Vagina (tissue), 2 donors: ENCODE measurements around the gene CCDC85B. TPM values are rescaled to one million over a fixed set of nuclear protein-coding genes. Genes with fewer than 3 reads are reported as not detected.

ENCODE experiments used
- DNase-seq, 2 donors: peaks; one replicate each; pipeline ENCODE4 v3.0.0-alpha.2; 2017; ENCODE audit errors: extremely low spot score in 2 of 2
- H3K27ac ChIP-seq: fragments of 200-600 bp; sonication (generic); one replicate; pipeline ENCODE4 v1.5.1; 2019
- H3K27me3 ChIP-seq: fragments of 200-600 bp; sonication (generic); one replicate; pipeline ENCODE4 v1.5.1; 2019
- H3K36me3 ChIP-seq, 2 donors: fragments of 200-600 bp; sonication (generic); one replicate each; pipeline ENCODE4 v1.5.1; 2017 to 2019
- H3K4me1 ChIP-seq: fragments of 200-600 bp; sonication (generic); one replicate; pipeline ENCODE4 v1.5.1; 2019
- H3K4me3 ChIP-seq, 2 donors: fragments of 200-600 bp; sonication (generic); 1 replicate in 1 of 2; 2 replicates in 1 of 2; pipeline ENCODE4 v1.5.1; 2016 to 2019
- H3K9me3 ChIP-seq: fragments of 200-600 bp; sonication (generic); one replicate; pipeline ENCODE4 v1.5.1; 2019
- CTCF ChIP-seq, 3 experiments: fragments of 450-650 bp in 2 of 3; fragments of 200-600 bp in 1 of 3; sonication (generic) in 1 of 3; IDR thresholded peaks; one replicate each; pipeline ENCODE4 v1.5.1; 2017 to 2019; ENCODE audit warnings: antibody characterized with exemption in 3 of 3, mild to moderate bottlenecking in 2 of 3, moderate library complexity in 2 of 3
- POLR2A ChIP-seq, 2 donors: fragments of 450-650 bp; IDR thresholded peaks; one replicate each; pipeline ENCODE4 v1.6.1; 2017; ENCODE audit warnings: antibody characterized with exemption in 2 of 2, mild to moderate bottlenecking in 2 of 2, moderate library complexity in 2 of 2
- POLR2AphosphoS5 ChIP-seq, 2 donors: sonication (generic); formaldehyde crosslinking; IDR thresholded peaks; one replicate each; pipeline ENCODE4 v1.9.0; 2017; ENCODE audit warnings: antibody characterized with exemption in 2 of 2, mild to moderate bottlenecking in 2 of 2, low read depth in 1 of 2; ENCODE audit not compliant: insufficient read depth in 1 of 2
- intact Hi-C: fragments of 100-400 bp; cut with DNase I; formaldehyde crosslinking; loops from one replicate; pipeline ENCODE4 v1.15.1; 2023
- total RNA-seq: library from RNA; depleted of rRNA; stranded (reverse); fragments of >200 nt; gene quantifications from one replicate; pipeline ENCODE4 v1.2.3, GENCODE V29; 2016

CCDC85B gene
- total RNA-seq, 1 donor from 2014 or later: 76.4 TPM

- no peaks in the 10 kb centered on the region for H3K9me3 ChIP-seq
- intact Hi-C loops: loop anchor here (5.0 kb wide), 1 partner anchor 33 kb away; no protein-coding TSS in a partner anchor
- H3K27ac ChIP-seq: peak overlapping the region; percentile 93
- no peaks in the 10 kb centered on the region for H3K27me3 ChIP-seq
- TF ChIP-seq CTCF (IDR thresholded peaks at IDR 0.05) (no peak), POLR2AphosphoS5 (IDR thresholded peaks at IDR 0.05; ENCODE audit: insufficient read depth in 1 of 2, low read depth in 1 of 2) (no peak), POLR2A (IDR thresholded peaks at IDR 0.05) (no peak)
- H3K4me1 ChIP-seq: peaks cover 73% of the 10 kb centered on the region
- peak overlapping the region; percentile 13 to 26 for H3K4me3 ChIP-seq
- DNase-seq: no peak
- no peaks in the 10 kb centered on the region for H3K36me3 ChIP-seq
These were observed 24.8 kb downstream of the CCDC85B start for GRCh38 chr11:65915101-65915820.

GRCh38 chr11:65915821-65916251, 25.4 kb downstream of the CCDC85B start:
- Histone ChIP-seq H3K36me3 (no peaks in the 10 kb centered on the region), H3K27ac (peak overlapping the region; percentile 93), H3K9me3 (no peaks in the 10 kb centered on the region), H3K4me1 (peaks cover 78% of the 10 kb centered on the region), H3K27me3 (no peaks in the 10 kb centered on the region), H3K4me3 (peak overlapping the region; percentile 13 to 26)
- intact Hi-C loops: loop anchor here (5.0 kb wide), 1 partner anchor 34 kb away; no protein-coding TSS in a partner anchor
- peak in 1 of 2 donors; percentile 98 for DNase-seq
- no peak for TF ChIP-seq CTCF (IDR thresholded peaks at IDR 0.05)
- TF ChIP-seq POLR2AphosphoS5 (IDR thresholded peaks at IDR 0.05; ENCODE audit: insufficient read depth in 1 of 2, low read depth in 1 of 2): peak; percentile 94 to 95
- TF ChIP-seq POLR2A (IDR thresholded peaks at IDR 0.05): peak in 1 of 2 donors; percentile 21

- Histone ChIP-seq H3K27me3 (no peaks in the 10 kb centered on the region), H3K27ac (peak overlapping the region; percentile 93), H3K36me3 (no peaks in the 10 kb centered on the region), H3K4me3 (peak overlapping the region; percentile 13 to 26), H3K4me1 (peaks cover 80% of the 10 kb centered on the region), H3K9me3 (no peaks in the 10 kb centered on the region)
- DNase-seq: no peak
- intact Hi-C loops: loop anchor here (5.0 kb wide), 1 partner anchor 34 kb away; no protein-coding TSS in a partner anchor
- TF ChIP-seq POLR2AphosphoS5 (IDR thresholded peaks at IDR 0.05; ENCODE audit: insufficient read depth in 1 of 2, low read depth in 1 of 2) (no peak), CTCF (IDR thresholded peaks at IDR 0.05) (no peak), POLR2A (IDR thresholded peaks at IDR 0.05) (no peak)
These were observed 25.9 kb downstream of the CCDC85B start for GRCh38 chr11:65916391-65916790.

GRCh38 chr11:65917077-65917433, 26.6 kb downstream of the CCDC85B start:
- intact Hi-C loops: loop anchor here (5.0 kb wide), 1 partner anchor 35 kb away; no protein-coding TSS in a partner anchor
- Histone ChIP-seq H3K27me3 (no peaks in the 10 kb centered on the region), H3K36me3 (peaks cover 0 to 4% of the 10 kb centered on the region in 2 donors), H3K4me1 (peaks cover 74% of the 10 kb centered on the region), H3K4me3 (peak overlapping the region; percentile 92), H3K27ac (peak overlapping the region; percentile 93), H3K9me3 (no peaks in the 10 kb centered on the region)
- TF ChIP-seq CTCF (IDR thresholded peaks at IDR 0.05) (no peak), POLR2AphosphoS5 (IDR thresholded peaks at IDR 0.05; ENCODE audit: insufficient read depth in 1 of 2, low read depth in 1 of 2) (no peak), POLR2A (IDR thresholded peaks at IDR 0.05) (no peak)
- no peak for DNase-seq
